Testis (tissue), 3 donors: Measurements from ENCODE around the gene SNAP25. TPM values are rescaled to one million over a fixed set of nuclear protein-coding genes. Genes with fewer than 3 reads are reported as not detected.
A peak's percentile ranks its signal among the peaks of the same experiment; 100 is the strongest.

Experiments used
- DNase-seq: peaks from one replicate; pipeline ENCODE4 v3.0.0-alpha.2; 2019
- H3K27ac ChIP-seq, 2 donors: fragments of 200-600 bp; sonication (generic); one replicate each; pipeline ENCODE4 v1.5.1; 2019
- H3K27me3 ChIP-seq: fragments of 200-600 bp; sonication (generic); one replicate; pipeline ENCODE4 v1.5.1; 2019
- H3K36me3 ChIP-seq: fragments of 200-600 bp; sonication (generic); one replicate; pipeline ENCODE4 v1.5.1; 2017; ENCODE audit warnings: low read depth; ENCODE audit errors: missing control alignments
- H3K4me1 ChIP-seq: fragments of 200-600 bp; sonication (generic); one replicate; pipeline ENCODE4 v1.5.1; 2019
- H3K4me3 ChIP-seq, 2 donors: fragments of 200-600 bp; sonication (generic); one replicate each; pipeline ENCODE4 v1.5.1; 2017 to 2019
- H3K9me3 ChIP-seq: fragments of 200-600 bp; sonication (generic); one replicate; pipeline ENCODE4 v1.5.1; 2017
- CTCF ChIP-seq, 3 experiments: fragments of 450-650 bp in 2 of 3; fragments of 200-600 bp in 1 of 3; sonication (generic) in 1 of 3; IDR thresholded peaks; one replicate each; pipeline ENCODE4 v1.5.1; 2016 to 2019; ENCODE audit warnings: antibody characterized with exemption in 3 of 3, mild to moderate bottlenecking in 2 of 3, moderate library complexity in 1 of 3
- POLR2A ChIP-seq: fragments of 450-650 bp; IDR thresholded peaks from one replicate; pipeline ENCODE4 v1.6.1; 2017; ENCODE audit warnings: antibody characterized with exemption, mild to moderate bottlenecking, moderate library complexity
- WGBS, 2 donors: methylation state at CpG; one replicate each; pipeline ENCODE4 v1.1.5; 2018; 5-methylcytosine and 5-hydroxymethylcytosine counted together
- intact Hi-C: fragments of 100-400 bp; cut with DNase I; formaldehyde crosslinking; loops from one replicate; pipeline ENCODE4 v1.15.1; 2023; ENCODE audit warnings: low total_unique reads
- polyA plus RNA-seq: library from polyadenylated mRNA; stranded (reverse); fragments of 350-450 nt; fragmentation: Illumina TruSeq; extraction: RNeasy Lipid Tissue Mini Kit (QIAGEN cat#74804); gene quantifications from one replicate; pipeline ENCODE4 v1.2.3, GENCODE V29; 2014; ENCODE audit warnings: low read depth, low replicate concordance; ENCODE audit not compliant: insufficient read depth
- total RNA-seq, 2 donors: library from RNA; depleted of rRNA; stranded (reverse); fragments of >200 nt; gene quantifications; one replicate each; pipeline ENCODE4 v1.2.3, GENCODE V29; 2016

Gene SNAP25
- total and polyA plus RNA-seq, 3 donors from 2014 or later: 8.0 to 13.7 (median 11.3) TPM

GRCh38 chr20:10328897-10329255 lies 110.2 kb downstream of the SNAP25 start:
- intact Hi-C loops: no loop called here
- no peak for DNase-seq
- no peaks in the 10 kb centered on the region for H3K27me3 ChIP-seq
- H3K4me1 ChIP-seq: peaks cover 10% of the 10 kb centered on the region
- TF ChIP-seq POLR2A (no peak), CTCF (IDR thresholded peaks at IDR 0.05) (no peak)
- H3K9me3 ChIP-seq: no peaks in the 10 kb centered on the region
- H3K4me3 ChIP-seq: no peak overlapping the region
- no peaks in the 10 kb centered on the region for H3K36me3 ChIP-seq
- WGBS, 2 donors: 55 to 75% methylated on average over 4 of the region's 4 CpGs
- peak overlapping the region in 1 of 2 donors; percentile 54 for H3K27ac ChIP-seq

GRCh38 chr20:10329387-10330005 lies 110.9 kb downstream of the SNAP25 start:
- no peaks in the 10 kb centered on the region for H3K9me3 ChIP-seq
- no peak for TF ChIP-seq POLR2A
- no peak for TF ChIP-seq CTCF (IDR thresholded peaks at IDR 0.05)
- WGBS, 2 donors: 58 to 61% methylated on average over 4 of the region's 4 CpGs

GRCh38 chr20:10330071-10330470 lies 111.4 kb downstream of the SNAP25 start:
- TF ChIP-seq CTCF (IDR thresholded peaks at IDR 0.05): no peak
- TF ChIP-seq POLR2A: no peak
- H3K36me3 ChIP-seq: no peaks in the 10 kb centered on the region
- H3K9me3 ChIP-seq: no peaks in the 10 kb centered on the region
- intact Hi-C loops: no loop called here
- no peaks in the 10 kb centered on the region for H3K27me3 ChIP-seq
- peaks cover 10% of the 10 kb centered on the region for H3K4me1 ChIP-seq
- H3K4me3 ChIP-seq: no peak overlapping the region
- peak overlapping the region in 1 of 2 donors; percentile 54 for H3K27ac ChIP-seq
- WGBS, 2 donors: 44 to 51% methylated on average over 4 of the region's 4 CpGs
- DNase-seq: no peak

More at GRCh38 chr20:10329387-10330005, 110.9 kb downstream of the SNAP25 start:
- intact Hi-C loops: no loop called here
- Histone ChIP-seq H3K36me3 (no peaks in the 10 kb centered on the region), H3K27me3 (no peaks in the 10 kb centered on the region), H3K27ac (peak overlapping the region in 1 of 2 donors; percentile 54), H3K4me1 (peaks cover 10% of the 10 kb centered on the region), H3K4me3 (no peak overlapping the region)
- DNase-seq: no peak

GRCh38 chr20:10332656-10333415 lies 114.2 kb downstream of the SNAP25 start:
- Histone ChIP-seq H3K27ac (peak overlapping the region in 1 of 2 donors; percentile 55), H3K27me3 (no peaks in the 10 kb centered on the region), H3K36me3 (no peaks in the 10 kb centered on the region), H3K4me1 (peaks cover 10% of the 10 kb centered on the region), H3K9me3 (no peaks in the 10 kb centered on the region), H3K4me3 (no peak overlapping the region)
- intact Hi-C loops: no loop called here
- no peak for DNase-seq
- 32 to 39% methylated on average over 4 of the region's 4 CpGs for WGBS, 2 donors
- TF ChIP-seq CTCF (IDR thresholded peaks at IDR 0.05) (no peak), POLR2A (no peak)
